Ovary (tissue), 3 donors: Measurements from ENCODE around the gene C12orf76.

Source experiments
- EP300 ChIP-seq: sonication (generic); formaldehyde crosslinking; IDR thresholded peaks from one replicate; pipeline ENCODE4 v1.6.1; 2017; ENCODE audit warnings: antibody characterized with exemption
- POLR2A ChIP-seq: fragments of 450-650 bp; IDR thresholded peaks from one replicate; pipeline ENCODE4 v1.6.1; 2017; ENCODE audit warnings: antibody characterized with exemption, mild to moderate bottlenecking, moderate library complexity
- TF ChIP-seq, protein P1 (sequence below), 3 donors: fragments of 450-650 bp in 2 of 3; fragments of 200-600 bp in 1 of 3; IDR thresholded peaks; one replicate each; pipeline versions ENCODE4 v1.5.1 to v1.8.0; 2016 to 2022; ENCODE audit warnings: antibody characterized with exemption in 3 of 3, mild to moderate bottlenecking in 1 of 3
- donor health status: DM: no; HTN: no; CAD: no.

GRCh38 chr12:110012137-110012536 lies 36.2 kb downstream of the C12orf76 start:
- TF ChIP-seq POLR2A = no peak
- TF ChIP-seq, protein P1, sequence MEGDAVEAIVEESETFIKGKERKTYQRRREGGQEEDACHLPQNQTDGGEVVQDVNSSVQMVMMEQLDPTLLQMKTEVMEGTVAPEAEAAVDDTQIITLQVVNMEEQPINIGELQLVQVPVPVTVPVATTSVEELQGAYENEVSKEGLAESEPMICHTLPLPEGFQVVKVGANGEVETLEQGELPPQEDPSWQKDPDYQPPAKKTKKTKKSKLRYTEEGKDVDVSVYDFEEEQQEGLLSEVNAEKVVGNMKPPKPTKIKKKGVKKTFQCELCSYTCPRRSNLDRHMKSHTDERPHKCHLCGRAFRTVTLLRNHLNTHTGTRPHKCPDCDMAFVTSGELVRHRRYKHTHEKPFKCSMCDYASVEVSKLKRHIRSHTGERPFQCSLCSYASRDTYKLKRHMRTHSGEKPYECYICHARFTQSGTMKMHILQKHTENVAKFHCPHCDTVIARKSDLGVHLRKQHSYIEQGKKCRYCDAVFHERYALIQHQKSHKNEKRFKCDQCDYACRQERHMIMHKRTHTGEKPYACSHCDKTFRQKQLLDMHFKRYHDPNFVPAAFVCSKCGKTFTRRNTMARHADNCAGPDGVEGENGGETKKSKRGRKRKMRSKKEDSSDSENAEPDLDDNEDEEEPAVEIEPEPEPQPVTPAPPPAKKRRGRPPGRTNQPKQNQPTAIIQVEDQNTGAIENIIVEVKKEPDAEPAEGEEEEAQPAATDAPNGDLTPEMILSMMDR (IDR thresholded peaks at IDR 0.05) = no peak
- no peak for TF ChIP-seq EP300
